IPS-18a (cell line): Measurements from ENCODE around the gene EXOC3L4.
A peak's percentile ranks its signal among the peaks of the same experiment; 100 is the strongest.

Experiments
- H3K27ac ChIP-seq: one replicate; pipeline ENCODE4 v1.5.1; 2013; ENCODE audit warnings: low read length
- H3K27me3 ChIP-seq: one replicate; pipeline ENCODE4 v1.6.1; 2013; ENCODE audit warnings: mild to moderate bottlenecking, low read length; ENCODE audit not compliant: control insufficient read depth, insufficient read depth
- H3K36me3 ChIP-seq: one replicate; pipeline ENCODE4 v1.6.1; 2013; ENCODE audit warnings: low read depth, low read length; ENCODE audit not compliant: control insufficient read depth
- H3K4me1 ChIP-seq: one replicate; pipeline ENCODE4 v1.6.1; 2013; ENCODE audit warnings: low read depth, low read length; ENCODE audit not compliant: control insufficient read depth
- H3K4me3 ChIP-seq: one replicate; pipeline ENCODE4 v1.5.1; 2013; ENCODE audit warnings: low read length
- H3K9ac ChIP-seq: one replicate; pipeline ENCODE4 v1.6.1; 2013; ENCODE audit warnings: mild to moderate bottlenecking, low read length, moderate library complexity
- H3K9me3 ChIP-seq: one replicate; pipeline ENCODE4 v1.6.1; 2013; ENCODE audit warnings: low read depth, low read length; ENCODE audit not compliant: control insufficient read depth

EXOC3L4 gene

DNA sequence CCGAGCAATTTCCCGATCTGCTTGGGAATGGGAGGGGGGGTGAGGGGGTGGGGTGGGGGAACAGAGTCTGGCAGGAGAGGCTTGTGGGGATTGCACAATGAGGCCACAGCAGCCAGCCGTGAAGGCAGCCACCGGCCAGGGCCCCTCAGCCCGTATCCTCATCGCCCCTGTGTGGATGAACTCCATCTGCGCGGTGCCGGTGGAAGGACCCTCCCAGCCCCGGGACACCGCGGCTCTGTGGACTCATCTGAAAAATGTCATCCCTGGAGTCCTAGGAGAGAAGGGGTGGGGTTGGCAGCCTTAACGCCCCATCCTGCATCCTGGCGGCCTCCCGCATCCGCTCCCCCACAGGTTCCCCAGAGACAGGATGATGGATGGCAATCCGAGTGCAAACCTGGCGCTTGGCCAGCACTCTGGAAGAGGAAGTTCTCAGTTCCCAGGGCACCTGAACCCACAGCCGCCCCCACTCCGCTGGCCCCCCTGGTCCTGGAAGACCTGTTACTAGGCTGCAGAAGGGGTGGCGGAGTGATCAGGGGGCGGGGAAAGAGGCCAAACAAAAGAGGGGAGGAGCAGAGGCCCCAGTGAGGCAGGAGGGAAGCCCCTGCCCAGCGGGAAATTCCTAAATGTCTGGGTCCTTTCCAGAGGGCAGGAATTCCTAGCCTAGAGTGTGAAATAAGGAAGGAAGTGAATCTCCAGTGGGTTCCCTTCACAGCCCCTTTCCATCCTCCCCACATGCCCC is 27.5 kb downstream of the EXOC3L4 start:
- no peaks in the 10 kb centered on the region for H3K36me3 ChIP-seq
- H3K4me1 ChIP-seq: peaks cover 12% of the 10 kb centered on the region
- H3K4me3 ChIP-seq: peak overlapping the region; percentile 49
- peaks cover 36% of the 10 kb centered on the region for H3K27me3 ChIP-seq
- H3K9me3 ChIP-seq: no peaks in the 10 kb centered on the region
- H3K9ac ChIP-seq: peak overlapping the region; percentile 16
- H3K27ac ChIP-seq: no peak overlapping the region

GRCh38 chr14:103122585-103122946 is 28.0 kb downstream of the EXOC3L4 start:
- Histone ChIP-seq H3K4me3 (peak overlapping the region; percentile 49), H3K36me3 (no peaks in the 10 kb centered on the region), H3K27ac (no peak overlapping the region), H3K9ac (peak overlapping the region; percentile 16), H3K9me3 (no peaks in the 10 kb centered on the region), H3K27me3 (peaks cover 39% of the 10 kb centered on the region), H3K4me1 (peaks cover 12% of the 10 kb centered on the region)

DNA sequence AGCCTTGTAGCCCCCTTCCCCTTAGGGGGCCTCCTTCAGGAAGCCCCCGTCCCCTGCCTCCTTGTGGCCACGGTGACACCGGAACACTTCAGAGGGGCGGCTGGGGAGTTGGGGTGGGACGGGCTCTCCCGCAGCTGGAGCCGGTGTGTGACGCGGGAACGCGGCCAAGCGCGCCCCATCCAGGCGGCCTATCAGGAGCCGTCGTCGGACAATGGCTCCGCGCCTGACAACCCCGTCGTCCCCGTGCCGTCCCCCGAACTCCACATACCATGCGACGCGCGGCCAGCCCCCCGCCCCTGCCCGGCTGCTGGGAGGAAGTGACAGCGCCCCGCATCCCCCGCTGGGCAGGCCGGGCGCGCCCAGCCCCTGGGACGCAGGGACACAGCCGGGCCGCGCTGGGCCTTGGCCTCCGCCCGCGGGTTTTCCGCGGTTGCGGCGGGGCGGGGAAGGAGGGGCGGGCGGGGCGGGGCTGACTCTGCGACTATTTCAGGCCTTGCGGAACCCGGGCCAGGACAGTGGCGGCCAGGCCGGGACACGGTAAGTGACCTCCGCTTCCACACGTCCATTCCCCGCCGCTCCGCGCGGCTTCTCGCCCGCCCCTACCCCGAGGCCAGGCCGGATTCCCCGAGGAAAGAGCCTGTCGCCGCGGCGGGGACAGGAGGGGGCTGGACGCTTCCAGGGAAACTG is 28.6 kb downstream of the EXOC3L4 start, which contains the start of gene TNFAIP2:
Gene TNFAIP2, plus strand, starts transcription at position 515 of the 687 bp plus-strand sequence. CDS start 2,997 bp downstream, outside the sequence.
- H3K4me1 ChIP-seq: peaks cover 12% of the 10 kb centered on the region

GRCh38 chr14:103123634-103124500 is 29.3 kb downstream of the EXOC3L4 start:
- Histone ChIP-seq H3K27ac (no peak overlapping the region), H3K36me3 (no peaks in the 10 kb centered on the region), H3K9ac (no peak overlapping the region), H3K4me3 (peak overlapping the region; percentile 35), H3K4me1 (peaks cover 12% of the 10 kb centered on the region), H3K27me3 (peaks cover 46% of the 10 kb centered on the region), H3K9me3 (no peaks in the 10 kb centered on the region)

More for the DNA sequence above, 28.6 kb downstream of the EXOC3L4 start, which contains the start of gene TNFAIP2:
- H3K27ac ChIP-seq: no peak within 1 kb of the TSS
- H3K27me3 ChIP-seq: peaks cover 44% of the 10 kb centered on the region
- peak within 1 kb of the TSS; percentile 49 for H3K4me3 ChIP-seq
- H3K9me3 ChIP-seq: no peaks in the 10 kb centered on the region
- peak within 1 kb of the TSS; percentile 16 for H3K9ac ChIP-seq
- no peaks in the 10 kb centered on the region for H3K36me3 ChIP-seq

GRCh38 chr14:103124501-103125001 is 30.0 kb downstream of the EXOC3L4 start:
- H3K27me3 ChIP-seq: peaks cover 46% of the 10 kb centered on the region
- H3K9me3 ChIP-seq: no peaks in the 10 kb centered on the region
- H3K27ac ChIP-seq: no peak overlapping the region
- no peak overlapping the region for H3K4me3 ChIP-seq
- H3K9ac ChIP-seq: no peak overlapping the region
- no peaks in the 10 kb centered on the region for H3K36me3 ChIP-seq
- peaks cover 12% of the 10 kb centered on the region for H3K4me1 ChIP-seq

- no peaks in the 10 kb centered on the region for H3K36me3 ChIP-seq
- no peaks in the 10 kb centered on the region for H3K9me3 ChIP-seq
- peaks cover 46% of the 10 kb centered on the region for H3K27me3 ChIP-seq
- no peak overlapping the region for H3K4me3 ChIP-seq
- H3K9ac ChIP-seq: no peak overlapping the region
- H3K4me1 ChIP-seq: peaks cover 12% of the 10 kb centered on the region
- H3K27ac ChIP-seq: no peak overlapping the region
Observed at GRCh38 chr14:103125098-103126070, 30.9 kb downstream of the EXOC3L4 start.

- peaks cover 46% of the 10 kb centered on the region for H3K27me3 ChIP-seq
- no peak overlapping the region for H3K9ac ChIP-seq
- no peak overlapping the region for H3K27ac ChIP-seq
- H3K4me1 ChIP-seq: peaks cover 9% of the 10 kb centered on the region
- no peaks in the 10 kb centered on the region for H3K9me3 ChIP-seq
- no peaks in the 10 kb centered on the region for H3K36me3 ChIP-seq
- no peak overlapping the region for H3K4me3 ChIP-seq
Observed at GRCh38 chr14:103126088-103126872, 31.8 kb downstream of the EXOC3L4 start.

GRCh38 chr14:103126873-103127304 is 32.4 kb downstream of the EXOC3L4 start:
- Histone ChIP-seq H3K9ac (no peak overlapping the region), H3K27ac (no peak overlapping the region), H3K9me3 (no peaks in the 10 kb centered on the region), H3K36me3 (no peaks in the 10 kb centered on the region), H3K4me1 (peaks cover 6% of the 10 kb centered on the region), H3K27me3 (peaks cover 46% of the 10 kb centered on the region), H3K4me3 (no peak overlapping the region)

DNA sequence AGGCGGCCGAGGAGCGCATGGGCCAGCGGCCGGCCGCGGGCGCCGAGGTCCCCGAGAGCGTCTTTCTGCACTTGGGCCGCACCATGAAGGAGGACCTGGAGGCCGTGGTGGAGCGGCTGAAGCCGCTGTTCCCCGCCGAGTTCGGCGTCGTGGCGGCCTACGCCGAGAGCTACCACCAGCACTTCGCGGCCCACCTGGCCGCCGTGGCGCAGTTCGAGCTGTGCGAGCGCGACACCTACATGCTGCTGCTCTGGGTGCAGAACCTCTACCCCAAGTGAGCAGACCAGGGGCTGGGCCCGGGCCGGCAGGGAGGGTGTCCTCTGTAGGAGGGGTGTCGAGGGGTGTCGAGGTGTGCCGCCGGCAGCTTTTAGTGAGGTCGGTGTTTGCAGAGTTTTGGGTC is 32.8 kb downstream of the EXOC3L4 start:
- Histone ChIP-seq H3K27me3 (peaks cover 45% of the 10 kb centered on the region), H3K9ac (no peak overlapping the region), H3K4me1 (peaks cover 4% of the 10 kb centered on the region), H3K27ac (no peak overlapping the region), H3K36me3 (no peaks in the 10 kb centered on the region), H3K9me3 (no peaks in the 10 kb centered on the region), H3K4me3 (no peak overlapping the region)
